ENCODE results near the gene ELMO1.
"Not testable (repeated sequence)": the region's sequence is repeated elsewhere in the genome, so short reads cannot be mapped to it uniquely, and the experiment has no call there.

The ELMO1 gene

DNA sequence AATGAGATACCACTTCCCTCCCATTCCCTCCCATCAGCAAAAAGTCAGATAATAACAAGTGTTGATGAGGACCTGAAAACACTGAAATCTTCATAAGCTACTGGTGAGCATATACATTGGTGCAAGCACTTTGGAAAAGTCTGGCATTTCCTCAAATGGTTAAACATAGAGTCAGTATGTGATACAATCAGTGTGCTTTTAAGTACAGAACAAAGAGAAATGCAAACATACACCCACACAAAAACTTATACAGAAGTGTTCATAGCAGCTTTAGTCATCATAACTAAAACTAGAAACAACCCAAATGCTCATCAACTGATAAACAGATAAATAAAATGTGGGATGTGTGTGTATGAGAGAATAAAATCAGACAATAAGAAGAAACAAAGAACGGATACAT is 261.9 kb downstream of the ELMO1 start:
- no peak for DNase-seq (ENCODE audit: low read depth)

DNA sequence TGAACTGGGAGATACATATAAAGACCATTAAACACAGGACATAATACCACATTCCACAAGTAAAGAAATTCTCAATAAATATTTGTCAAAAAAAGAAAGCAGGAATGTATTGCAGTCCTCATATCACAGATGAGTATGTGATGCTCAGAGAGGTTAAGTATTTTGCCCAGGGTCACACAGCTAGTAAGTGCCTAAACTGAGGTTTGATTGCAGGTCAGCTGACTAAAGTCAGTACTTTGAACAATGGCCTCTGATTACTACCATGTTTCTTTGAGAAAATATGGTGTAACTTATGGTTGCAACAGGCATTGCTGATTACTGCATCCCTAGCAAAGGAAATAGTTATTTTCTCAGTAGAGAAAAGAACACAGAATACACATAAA is 267.1 kb downstream of the ELMO1 start:
- DNase-seq (ENCODE audit: low read depth) = no peak

DNA sequence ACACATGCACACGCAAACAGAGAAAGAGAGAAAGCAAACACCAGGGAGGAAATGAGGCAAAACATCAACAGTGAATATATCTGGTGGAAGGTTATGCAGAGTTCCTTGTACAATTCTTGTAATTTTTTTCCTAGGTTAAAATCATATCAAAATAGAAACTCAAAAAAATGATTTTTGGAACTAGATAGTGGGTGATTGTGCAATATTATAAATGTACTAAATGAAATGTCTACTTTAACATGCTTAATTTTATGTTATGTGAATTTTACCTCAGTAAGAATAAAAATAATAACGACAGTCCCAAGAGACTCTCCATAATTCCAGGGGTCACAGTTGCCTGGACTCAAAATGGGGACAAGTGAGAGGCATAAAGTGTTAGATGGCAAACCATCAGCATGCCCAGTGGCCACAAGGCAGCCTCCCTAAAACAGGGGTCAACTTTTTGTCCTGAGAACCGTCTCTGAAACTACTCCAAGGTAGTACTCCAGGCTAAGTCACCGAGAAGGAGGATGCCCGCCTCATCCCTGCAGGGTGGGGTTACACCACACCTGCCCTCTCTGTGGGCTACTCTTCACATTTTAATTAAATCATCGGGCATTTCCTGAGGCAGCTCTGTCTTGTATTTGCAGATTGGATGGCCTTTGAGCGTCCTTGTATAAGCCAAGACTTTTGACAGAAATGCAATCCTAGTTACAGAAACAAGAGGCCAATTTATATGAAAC is 267.7 kb downstream of the ELMO1 start:
- no peak for DNase-seq (ENCODE audit: low read depth)

DNA sequence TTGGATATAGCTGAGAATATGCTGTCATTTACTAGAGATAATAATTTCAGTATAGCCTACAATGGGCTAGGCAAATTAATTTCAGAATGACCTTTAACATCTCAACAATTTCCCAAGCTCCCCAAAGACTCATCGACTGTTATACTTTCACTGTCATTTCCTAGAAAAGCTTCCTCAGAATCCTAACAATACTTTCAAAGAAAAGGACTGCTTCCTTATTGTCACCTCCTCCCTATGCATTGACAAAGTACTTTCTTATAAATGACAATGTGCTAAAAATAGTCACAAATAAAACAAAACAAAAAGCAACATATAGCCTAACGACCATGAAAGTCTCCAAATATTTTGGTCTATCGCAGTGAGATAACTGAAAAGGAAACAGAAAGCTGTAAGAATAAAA is 272.6 kb downstream of the ELMO1 start:
- no peak for DNase-seq (ENCODE audit: low read depth)

DNA sequence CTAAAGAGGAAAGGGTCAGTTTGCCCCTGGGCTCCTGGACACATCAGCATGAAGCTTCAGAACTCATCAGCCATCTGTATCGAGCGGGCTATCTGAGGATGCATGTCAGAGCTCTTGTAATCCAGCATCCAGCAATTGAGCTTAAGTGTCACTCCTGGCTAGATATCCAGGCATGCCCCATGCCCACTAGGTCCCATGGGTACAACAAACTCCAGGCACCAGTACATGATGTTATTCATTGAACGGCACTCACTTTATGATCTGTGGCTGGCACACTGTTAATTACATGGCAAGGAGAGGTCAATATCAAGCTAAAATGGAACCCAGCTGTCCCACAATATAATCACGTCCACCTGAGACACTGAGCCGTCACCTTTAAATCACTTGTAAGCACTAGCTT is 274.2 kb downstream of the ELMO1 start:
- DNase-seq (ENCODE audit: low read depth) = no peak

DNA sequence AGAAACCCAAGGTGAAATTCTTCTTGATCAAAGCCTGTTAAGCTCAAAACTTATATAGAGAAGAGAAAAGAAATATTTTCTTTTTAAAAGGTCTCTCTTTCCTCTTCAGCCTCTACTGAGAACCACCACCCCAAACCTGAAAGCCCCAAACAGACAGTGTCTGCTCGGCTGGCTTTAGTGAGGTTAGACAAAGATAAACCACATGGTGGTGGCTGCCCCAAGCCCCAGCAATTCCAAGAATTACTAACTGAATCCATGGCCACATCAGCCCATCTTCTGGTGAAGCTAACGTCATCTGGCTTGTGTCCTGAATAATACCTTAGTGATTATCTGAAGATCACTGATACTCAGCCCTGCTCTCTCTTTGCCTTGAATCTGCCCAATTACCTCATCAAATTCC is 275.0 kb downstream of the ELMO1 start:
- no peak for DNase-seq (ENCODE audit: low read depth)

DNA sequence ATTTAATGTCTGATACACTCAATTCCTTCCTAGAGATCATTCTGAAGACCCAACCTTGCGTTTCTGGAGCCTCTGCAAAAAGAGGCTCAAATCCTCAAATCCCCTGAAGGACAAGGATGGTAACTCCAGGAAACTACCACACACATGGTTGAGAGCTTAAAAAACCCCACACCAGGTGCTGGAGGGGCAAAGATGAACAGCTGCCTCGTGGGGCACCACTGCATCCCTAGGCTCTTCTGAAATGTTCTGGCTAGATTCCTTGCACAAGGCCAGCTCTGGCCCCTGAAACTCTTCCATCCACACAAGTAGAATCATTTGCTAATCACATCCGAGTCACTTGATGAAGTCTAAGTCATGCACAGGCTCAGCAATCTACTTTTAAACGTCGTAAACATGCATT is 286.6 kb downstream of the ELMO1 start:
- DNase-seq (ENCODE audit: low read depth) = no peak

DNA sequence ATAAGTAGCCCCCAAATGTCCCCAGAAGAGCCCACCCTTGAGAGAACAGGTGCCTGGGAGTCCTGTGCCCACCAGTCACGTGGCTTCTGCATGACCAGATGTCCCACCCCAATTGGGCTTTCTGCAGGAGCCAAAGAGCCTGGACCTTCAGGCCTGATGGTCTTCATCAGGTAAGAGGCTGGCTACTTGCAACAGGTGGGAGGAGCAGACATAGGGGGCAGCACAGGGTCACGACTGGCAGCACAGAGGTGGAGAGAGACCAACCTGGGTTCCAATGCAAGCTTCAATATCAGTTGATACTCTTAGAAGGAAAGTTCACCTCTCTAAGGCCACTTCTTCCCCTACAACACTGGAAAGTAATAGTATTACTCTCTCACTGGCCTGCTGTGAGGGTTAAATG is 288.0 kb downstream of the ELMO1 start:
- DNase-seq (ENCODE audit: low read depth) = no peak

DNA sequence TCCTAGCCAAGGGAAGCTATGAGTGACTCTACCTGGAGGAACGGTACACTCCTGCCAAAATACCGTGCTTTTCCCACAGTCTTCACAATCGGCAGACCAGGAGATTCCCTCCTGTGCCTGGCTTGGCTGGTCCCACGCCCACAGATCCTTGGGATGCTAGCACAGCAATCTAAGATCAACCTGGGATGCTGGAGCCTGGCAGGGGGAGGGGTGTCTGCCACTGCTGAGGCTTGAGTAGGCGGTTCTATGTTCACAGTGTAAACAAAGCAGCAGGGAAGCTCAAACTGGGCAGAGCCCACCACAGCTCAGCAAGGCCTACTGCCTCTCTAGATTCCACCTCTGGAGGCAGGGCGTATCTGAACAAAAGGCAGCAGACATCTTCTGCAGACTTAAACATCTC is 295.3 kb downstream of the ELMO1 start:
- no peak for DNase-seq (ENCODE audit: low read depth)

DNA sequence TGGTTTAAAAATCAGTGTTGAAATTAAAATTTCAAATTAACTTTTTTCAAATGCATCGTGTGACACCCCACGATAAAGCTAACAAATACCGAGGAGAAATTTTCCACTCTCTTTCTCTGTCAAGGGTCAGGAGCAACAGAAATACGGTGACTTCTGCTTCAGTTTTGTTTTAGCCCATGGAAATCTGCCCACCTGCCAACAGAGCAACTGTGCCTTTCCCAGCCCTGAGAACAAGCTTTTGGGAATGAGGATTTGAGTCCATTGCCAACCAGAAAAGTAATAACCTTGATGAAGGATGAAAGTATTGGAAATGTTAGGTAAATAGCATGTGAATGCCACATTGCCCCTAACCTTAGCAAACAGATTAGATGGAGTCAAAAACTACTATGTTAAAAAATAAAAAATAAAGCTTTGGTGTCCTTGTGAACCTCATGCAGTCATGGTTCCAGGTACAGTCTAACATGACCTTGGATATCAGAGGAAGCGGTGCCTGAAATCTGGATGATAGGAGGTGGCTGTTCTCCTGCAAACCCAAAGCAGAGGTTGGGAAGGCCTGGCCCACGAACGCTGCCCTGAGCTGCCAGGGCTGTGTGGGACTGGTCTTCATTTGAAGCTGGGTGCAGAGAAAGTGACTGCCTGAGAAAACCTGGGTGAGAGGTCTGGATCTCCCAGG is 296.8 kb downstream of the ELMO1 start:
- no peak for DNase-seq (ENCODE audit: low read depth)

DNA sequence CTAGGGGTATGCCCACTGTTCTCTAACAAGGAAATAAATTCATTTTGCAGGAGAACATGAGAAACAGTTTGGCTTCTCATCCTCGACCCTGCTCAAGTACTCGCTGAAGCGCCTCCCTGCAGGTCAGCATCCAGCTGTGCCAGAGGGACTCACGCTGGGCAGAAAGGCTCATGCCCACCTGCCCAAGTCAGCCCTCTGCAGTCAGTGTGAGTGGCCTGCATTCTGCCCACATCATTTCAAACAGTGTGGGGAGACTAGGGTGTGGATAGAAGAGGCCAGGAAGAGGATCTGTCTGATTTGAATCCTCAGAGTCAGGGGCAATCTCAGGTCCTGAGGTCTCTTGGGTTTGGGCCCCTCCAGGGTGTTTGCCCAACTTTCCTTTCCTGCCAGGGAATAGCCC is 297.8 kb downstream of the ELMO1 start:
- DNase-seq (ENCODE audit: low read depth) = no peak

DNA sequence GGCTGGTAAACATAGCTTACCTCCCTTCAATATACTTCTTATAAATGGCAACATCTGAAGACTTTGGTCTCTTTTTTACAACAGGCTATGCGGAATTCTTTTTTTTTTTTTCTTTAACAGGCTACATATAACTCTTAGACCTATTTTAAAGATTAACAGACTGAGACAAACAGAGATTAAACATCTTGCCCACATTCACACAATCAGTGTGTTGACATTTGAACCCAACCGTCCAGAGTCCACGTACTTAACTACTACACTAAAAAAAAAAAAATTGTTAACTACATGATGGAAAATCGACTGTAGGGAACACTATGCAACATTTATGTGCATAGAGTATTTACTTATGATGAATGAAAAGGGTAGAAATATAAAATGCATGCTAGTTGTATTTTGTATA is 298.5 kb downstream of the ELMO1 start:
- DNase-seq (ENCODE audit: low read depth) = no peak

DNA sequence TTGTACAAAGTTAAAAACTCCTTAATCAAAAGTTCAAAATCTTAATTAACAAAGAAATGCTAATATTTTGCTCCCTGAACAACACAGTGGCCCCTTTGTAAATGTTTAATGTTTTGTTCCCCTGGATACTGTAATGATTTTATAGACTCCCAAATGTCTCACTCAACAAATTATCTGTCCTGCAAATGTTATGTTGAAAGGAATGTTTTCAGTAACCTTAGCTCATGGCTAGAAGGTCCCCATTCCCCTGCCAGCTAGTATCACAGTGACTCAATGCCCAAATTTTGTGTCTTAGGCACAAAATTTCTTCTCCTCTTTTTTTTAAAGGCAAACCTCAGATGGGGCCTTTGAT is 298.9 kb downstream of the ELMO1 start:
- DNase-seq (ENCODE audit: low read depth) = no peak

DNA sequence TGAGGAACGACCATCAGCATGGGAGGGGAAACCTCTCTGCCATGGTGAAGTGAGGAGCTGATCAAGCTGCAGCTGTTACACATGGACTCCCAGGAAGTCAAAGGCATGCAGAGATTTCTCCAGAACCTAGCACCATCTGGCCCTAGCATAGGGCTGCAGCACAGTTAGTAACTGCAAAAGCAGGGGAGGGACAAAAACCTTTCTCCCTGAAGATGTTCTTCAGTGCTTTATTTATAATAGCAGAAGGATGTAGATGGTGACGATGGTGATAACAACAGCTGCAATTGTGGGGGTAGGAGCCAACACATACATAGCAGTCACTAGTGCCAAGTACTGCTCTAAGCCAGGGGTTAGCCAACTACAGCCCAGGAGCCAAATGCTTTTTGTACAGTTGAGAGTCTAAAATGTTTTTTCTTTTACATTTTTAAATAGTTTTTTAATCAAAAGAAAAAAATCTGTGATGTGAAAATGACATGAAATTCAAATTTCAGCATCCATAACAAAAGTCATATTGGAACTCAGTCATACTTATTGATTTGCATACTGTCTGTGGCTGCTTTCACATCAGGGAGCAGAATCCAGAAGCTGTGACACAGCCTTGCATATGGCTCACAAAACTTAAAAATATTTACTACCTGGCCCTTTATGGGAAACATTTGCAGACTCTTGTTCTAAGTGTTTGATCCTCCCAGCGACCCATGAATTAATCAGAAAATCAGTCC is 299.5 kb downstream of the ELMO1 start:
- DNase-seq (ENCODE audit: low read depth) = no peak

DNA sequence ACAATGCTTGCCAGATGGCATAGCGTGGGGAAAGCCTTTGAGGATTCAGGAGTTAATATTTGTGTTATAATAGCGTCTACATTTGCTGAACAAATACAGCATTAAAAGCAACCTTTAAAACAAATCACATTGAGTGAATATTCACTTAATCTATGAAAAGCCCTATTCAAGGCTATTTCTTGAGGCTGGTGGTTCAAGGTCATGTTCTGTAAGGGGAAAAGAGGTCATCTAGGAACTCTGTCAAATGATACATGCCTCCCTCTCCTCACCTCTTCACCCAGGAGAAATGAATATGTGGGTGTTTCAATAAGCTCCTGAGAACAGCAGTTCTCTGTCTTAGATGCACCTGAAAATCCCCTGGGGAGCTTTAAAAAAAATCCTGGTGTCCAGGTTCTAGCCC is 303.0 kb downstream of the ELMO1 start:
- no peak for DNase-seq (ENCODE audit: low read depth)

DNA sequence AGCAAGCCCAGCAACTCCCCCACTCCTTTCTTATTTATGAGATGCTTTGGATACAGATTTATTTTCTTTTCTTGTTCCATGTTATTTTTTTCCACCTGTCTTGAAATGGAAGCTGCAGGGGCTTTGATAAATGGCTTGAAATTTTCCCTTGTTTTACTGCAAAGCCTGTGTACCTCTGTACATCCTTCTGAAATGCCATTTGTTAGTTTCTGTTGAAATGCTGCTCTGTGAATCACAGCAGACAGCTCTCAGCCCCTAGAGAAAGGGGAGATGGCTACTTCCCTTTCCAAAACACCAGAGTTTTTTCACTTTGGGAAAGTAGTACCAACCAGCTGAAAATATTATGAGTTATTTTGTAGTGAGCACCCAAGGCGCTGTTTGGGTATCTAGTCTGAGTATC is 304.2 kb downstream of the ELMO1 start:
- DNase-seq (ENCODE audit: low read depth) = no peak

DNA sequence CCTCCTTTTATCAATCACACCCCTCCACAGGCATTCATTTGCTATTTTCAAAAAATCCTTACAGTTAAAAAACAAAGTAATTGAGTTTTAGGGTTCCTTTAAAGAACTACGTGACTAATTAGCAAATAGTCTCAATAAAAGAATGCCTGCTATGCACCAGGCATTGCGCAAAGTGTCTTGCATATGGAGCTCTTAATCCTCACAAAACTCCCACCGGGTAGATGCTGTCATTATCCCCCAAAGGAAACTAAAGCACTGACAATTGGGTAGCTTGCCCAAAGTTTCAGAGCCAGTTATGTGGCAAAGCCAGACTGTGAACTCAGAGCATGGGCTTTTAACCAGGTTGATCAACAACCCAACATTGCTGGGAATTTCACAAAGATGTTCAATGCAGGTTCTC is 305.7 kb downstream of the ELMO1 start:
- no peak for DNase-seq (ENCODE audit: low read depth)

DNA sequence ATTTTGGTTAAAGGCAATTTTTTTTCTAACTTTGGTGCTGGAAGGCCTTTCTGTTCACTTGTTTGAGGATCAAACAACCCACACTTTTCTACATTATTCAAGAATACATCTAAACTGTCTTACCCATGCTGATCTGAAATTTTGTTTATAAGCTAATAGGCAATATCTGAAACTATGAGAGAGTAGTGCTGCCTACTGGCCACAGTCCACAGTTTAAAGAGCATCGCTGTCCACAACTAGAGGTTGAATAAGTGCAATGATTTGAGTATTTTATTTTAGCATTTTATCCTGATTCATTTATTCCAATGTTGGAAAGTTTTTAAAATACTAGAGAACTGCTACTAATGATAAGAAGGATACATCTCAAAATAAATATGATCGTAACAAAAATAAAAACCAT is 306.9 kb downstream of the ELMO1 start:
- no peak for DNase-seq (ENCODE audit: low read depth)

DNA sequence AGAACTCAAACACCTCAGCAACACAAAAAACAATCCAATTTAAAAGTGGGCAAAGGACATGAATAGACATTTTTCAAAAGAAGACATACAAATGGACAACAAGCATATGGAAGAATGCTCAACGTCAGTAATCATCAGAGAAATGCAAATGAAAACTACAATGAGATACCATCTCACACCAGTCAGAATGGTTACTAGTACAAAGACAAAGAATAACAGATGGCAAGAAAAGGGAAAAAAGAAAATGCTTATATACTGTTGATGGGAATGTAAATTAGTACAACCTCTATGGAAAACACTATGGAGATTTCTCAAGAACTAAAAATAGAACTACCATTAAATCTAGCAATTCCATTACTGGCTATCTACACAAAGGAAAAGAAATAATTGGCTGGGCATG is 314.8 kb downstream of the ELMO1 start:
- not testable (repeated sequence) for DNase-seq (ENCODE audit: low read depth)

DNA sequence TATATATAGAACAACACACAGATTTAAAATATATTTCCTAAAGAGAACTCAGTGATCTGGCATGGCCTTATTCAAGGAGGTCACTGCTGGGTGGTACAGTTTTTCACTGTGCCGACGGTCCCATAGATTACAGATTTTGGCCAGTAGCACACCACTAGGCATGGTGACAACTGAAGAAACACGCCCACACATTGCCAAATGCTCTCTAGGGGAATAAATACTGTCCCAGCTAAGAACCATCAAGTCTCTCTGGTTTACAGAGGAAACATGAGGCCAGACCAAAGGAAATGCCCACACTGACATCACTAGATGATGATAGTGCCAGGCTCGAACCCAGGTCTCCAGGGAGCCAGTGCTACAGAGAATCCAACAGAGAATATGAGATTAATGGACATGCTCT is 316.8 kb downstream of the ELMO1 start:
- no peak for DNase-seq (ENCODE audit: low read depth)

DNA sequence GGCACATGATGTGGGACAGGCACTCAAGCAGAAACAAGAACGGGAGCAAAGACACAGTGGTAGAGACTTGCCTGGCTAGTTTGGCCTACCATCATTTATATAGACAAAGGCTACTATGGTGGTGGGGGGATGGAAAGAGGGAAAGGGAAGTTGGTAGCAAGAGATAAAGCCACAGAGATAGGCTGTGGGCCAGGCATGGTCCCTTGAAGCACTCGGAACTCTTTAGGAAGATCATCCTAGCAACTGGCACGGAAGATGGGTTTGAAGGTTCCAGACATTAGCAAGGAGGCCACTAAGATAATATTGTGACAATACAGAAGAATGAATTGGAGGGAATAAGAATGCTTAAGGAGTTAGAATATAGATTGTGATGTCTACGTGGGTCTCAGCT is 319.6 kb downstream of the ELMO1 start:
- DNase-seq (ENCODE audit: low read depth) = no peak

DNA sequence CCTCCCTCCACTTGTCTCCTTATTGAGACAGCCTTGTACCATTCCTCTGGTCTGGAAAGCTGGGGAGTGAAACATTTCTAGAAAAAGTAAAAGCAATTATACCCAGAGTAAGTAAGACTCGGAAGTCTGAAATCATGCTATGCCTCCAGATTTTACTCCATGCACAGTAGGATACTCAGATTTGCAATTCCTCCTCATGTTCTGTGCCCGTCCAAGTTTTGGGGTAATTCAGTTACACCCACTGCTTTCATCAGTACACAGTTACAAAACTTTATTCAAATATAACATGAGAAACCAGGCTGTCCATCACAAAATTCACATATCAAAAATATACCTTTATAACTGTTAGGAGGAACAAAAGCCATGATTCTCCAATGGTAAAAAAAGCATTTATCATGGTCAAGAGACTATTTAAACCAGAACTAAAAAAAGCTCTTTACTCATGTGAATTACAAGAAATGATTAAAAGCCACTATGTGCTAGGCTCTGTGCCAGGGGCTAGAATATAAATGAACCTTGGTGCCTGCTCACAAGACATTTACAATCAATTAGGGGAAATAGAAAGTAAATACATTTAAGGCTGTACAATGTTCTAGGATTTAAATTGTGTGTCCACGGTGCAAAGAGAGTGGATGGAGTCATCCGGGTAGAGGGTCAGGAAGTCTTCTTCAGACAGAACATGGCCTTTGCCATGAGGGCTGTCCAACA is 320.2 kb downstream of the ELMO1 start:
- no peak for DNase-seq (ENCODE audit: low read depth)

DNA sequence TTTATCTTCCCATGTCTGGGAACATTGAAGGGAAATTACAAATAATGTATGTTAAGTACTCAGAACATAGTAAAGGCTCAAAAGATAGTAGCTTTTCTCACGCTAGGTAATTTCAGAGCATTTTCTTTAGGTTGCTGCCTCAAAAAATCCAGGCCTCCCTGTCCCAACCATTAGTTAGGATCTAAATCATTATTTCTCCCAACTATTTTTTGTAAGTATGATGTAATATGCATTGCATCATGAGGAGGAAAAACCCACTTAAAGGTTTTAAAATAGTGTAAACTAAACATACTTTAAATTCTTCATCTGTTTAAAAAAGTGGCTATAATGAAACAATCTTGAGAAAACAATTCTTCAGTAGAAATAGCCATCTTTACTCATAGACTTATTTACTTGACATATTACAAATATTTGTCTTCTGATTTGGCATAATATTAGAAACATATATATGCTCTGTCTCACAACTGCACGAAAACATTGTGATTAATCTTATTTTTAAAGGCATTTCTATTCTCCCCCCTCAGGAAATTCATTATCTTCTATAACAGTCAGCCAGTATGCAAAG is 329.3 kb downstream of the ELMO1 start:
- DNase-seq (ENCODE audit: low read depth) = no peak

All from GM04503 (cell line).